ENCODE measurements around the gene RBMS3. TPM values are rescaled to one million over a fixed set of nuclear protein-coding genes. Genes with fewer than 3 reads are reported as not detected.
A peak's percentile ranks its signal among the peaks of the same experiment; 100 is the strongest.

Gene RBMS3
- total RNA-seq, 1 donor = 81.1 TPM

DNA sequence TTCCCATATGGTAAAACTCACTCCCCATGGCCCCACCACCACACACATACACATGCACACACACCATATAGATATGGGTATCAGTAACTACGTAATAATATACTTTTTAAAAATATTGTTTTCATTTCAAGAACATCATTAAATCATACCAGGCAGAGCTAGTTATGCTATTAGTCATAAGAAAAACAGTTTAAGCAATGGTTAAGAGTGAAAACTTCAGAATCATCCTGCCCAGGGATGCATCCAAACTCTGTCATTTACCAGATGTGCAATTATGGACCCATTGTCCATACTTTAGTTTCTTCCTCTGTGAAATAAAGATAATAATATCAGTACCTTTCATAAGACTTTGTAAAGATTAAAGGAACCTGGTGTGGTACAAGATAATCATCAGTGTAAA lies 608.3 kb downstream of the RBMS3 start:
- Histone ChIP-seq H3K36me3 (ENCODE audit: insufficient read depth, low read length) (no peaks in the 10 kb centered on the region), H3K27ac (ENCODE audit: low read depth, low read length) (peak overlapping the region; percentile 31), H4K20me1 (ENCODE audit: insufficient read depth, low read length) (no peaks in the 10 kb centered on the region), H3K4me2 (ENCODE audit: insufficient read depth, low read length) (no peak overlapping the region), H3K4me3 (ENCODE audit: insufficient read depth, low read length) (no peak overlapping the region), H3K4me1 (ENCODE audit: insufficient read depth, low read length) (peaks cover 19% of the 10 kb centered on the region), H2AFZ (ENCODE audit: low read length) (no peak overlapping the region), H3K9me3 (ENCODE audit: low read depth, low read length) (no peaks in the 10 kb centered on the region), H3K79me2 (ENCODE audit: insufficient read depth, low read length) (no peaks in the 10 kb centered on the region), H3K27me3 (ENCODE audit: insufficient read depth, low read length) (no peaks in the 10 kb centered on the region)
- TF ChIP-seq, protein P1, sequence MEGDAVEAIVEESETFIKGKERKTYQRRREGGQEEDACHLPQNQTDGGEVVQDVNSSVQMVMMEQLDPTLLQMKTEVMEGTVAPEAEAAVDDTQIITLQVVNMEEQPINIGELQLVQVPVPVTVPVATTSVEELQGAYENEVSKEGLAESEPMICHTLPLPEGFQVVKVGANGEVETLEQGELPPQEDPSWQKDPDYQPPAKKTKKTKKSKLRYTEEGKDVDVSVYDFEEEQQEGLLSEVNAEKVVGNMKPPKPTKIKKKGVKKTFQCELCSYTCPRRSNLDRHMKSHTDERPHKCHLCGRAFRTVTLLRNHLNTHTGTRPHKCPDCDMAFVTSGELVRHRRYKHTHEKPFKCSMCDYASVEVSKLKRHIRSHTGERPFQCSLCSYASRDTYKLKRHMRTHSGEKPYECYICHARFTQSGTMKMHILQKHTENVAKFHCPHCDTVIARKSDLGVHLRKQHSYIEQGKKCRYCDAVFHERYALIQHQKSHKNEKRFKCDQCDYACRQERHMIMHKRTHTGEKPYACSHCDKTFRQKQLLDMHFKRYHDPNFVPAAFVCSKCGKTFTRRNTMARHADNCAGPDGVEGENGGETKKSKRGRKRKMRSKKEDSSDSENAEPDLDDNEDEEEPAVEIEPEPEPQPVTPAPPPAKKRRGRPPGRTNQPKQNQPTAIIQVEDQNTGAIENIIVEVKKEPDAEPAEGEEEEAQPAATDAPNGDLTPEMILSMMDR (IDR thresholded peaks at IDR 0.05; ENCODE audit: extremely low read depth, low read depth, low read length) = no peak
- DNase-seq (ENCODE audit: insufficient read length, low spot score, missing footprints) = no peak

DNA sequence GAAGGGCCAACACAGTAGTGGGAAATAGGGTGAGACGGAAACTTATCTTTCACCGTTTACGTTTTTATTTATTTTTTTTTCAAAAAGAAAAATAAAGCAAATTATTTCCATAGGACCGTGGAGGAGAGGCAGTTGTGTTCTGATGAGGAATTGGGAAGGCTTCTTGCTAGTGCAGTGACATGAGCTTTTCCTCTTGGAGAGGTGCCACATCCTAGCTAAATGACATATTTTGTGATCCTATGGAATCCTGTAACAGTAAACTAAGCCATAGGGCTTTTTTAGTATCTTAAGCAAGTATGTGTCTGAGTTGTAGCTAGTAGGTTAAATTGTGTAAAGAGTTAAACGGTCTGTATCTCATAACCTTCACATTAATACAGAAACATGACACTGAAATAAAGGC lies 609.9 kb downstream of the RBMS3 start:
- DNase-seq (ENCODE audit: insufficient read length, low spot score, missing footprints) = no peak
- Histone ChIP-seq H3K4me1 (ENCODE audit: insufficient read depth, low read length) (peaks cover 19% of the 10 kb centered on the region), H4K20me1 (ENCODE audit: insufficient read depth, low read length) (no peaks in the 10 kb centered on the region), H2AFZ (ENCODE audit: low read length) (no peak overlapping the region), H3K27me3 (ENCODE audit: insufficient read depth, low read length) (no peaks in the 10 kb centered on the region), H3K4me2 (ENCODE audit: insufficient read depth, low read length) (no peak overlapping the region), H3K36me3 (ENCODE audit: insufficient read depth, low read length) (no peaks in the 10 kb centered on the region), H3K27ac (ENCODE audit: low read depth, low read length) (no peak overlapping the region), H3K9me3 (ENCODE audit: low read depth, low read length) (no peaks in the 10 kb centered on the region), H3K79me2 (ENCODE audit: insufficient read depth, low read length) (no peaks in the 10 kb centered on the region), H3K4me3 (ENCODE audit: insufficient read depth, low read length) (no peak overlapping the region)
- TF ChIP-seq, protein P1 (IDR thresholded peaks at IDR 0.05; ENCODE audit: extremely low read depth, low read depth, low read length) = no peak

DNA sequence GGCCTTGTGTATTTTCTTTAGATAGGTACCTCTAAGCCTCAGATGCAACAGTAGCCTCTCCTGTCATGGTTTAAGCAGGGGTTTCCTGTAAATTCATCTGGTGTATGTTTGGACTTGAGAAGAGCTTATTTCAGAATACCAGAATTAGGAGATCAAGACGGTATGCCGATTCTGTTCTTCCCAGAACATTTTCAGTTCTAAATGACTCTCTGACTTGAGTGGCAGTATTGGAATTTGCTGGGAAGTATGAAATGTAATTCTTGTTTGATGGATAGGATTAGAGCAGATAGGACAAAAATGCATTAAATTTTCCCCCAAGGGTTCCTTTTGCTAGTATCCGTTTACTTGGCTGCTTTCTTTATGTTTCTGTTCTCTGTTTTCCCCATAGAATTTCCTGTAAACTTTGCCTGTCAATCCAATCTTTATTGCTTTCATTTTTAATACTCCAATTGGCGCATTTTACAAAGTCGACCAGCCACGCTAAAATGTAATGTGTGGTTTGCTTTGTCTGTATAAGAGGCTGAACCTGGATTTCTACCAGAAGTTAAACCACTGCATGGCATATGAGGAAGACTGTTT lies 612.2 kb downstream of the RBMS3 start:
- Histone ChIP-seq H4K20me1 (ENCODE audit: insufficient read depth, low read length) (no peaks in the 10 kb centered on the region), H3K4me1 (ENCODE audit: insufficient read depth, low read length) (peaks cover 19% of the 10 kb centered on the region), H3K79me2 (ENCODE audit: insufficient read depth, low read length) (no peaks in the 10 kb centered on the region), H3K4me3 (ENCODE audit: insufficient read depth, low read length) (peak overlapping the region; percentile 42), H3K9me3 (ENCODE audit: low read depth, low read length) (no peaks in the 10 kb centered on the region), H3K36me3 (ENCODE audit: insufficient read depth, low read length) (no peaks in the 10 kb centered on the region), H2AFZ (ENCODE audit: low read length) (peak overlapping the region; percentile 51), H3K27me3 (ENCODE audit: insufficient read depth, low read length) (no peaks in the 10 kb centered on the region), H3K27ac (ENCODE audit: low read depth, low read length) (no peak overlapping the region), H3K4me2 (ENCODE audit: insufficient read depth, low read length) (peak overlapping the region; percentile 72)
- TF ChIP-seq, protein P1 (IDR thresholded peaks at IDR 0.05; ENCODE audit: extremely low read depth, low read depth, low read length) = no peak
- DNase-seq (ENCODE audit: insufficient read length, low spot score, missing footprints) = no peak

DNA sequence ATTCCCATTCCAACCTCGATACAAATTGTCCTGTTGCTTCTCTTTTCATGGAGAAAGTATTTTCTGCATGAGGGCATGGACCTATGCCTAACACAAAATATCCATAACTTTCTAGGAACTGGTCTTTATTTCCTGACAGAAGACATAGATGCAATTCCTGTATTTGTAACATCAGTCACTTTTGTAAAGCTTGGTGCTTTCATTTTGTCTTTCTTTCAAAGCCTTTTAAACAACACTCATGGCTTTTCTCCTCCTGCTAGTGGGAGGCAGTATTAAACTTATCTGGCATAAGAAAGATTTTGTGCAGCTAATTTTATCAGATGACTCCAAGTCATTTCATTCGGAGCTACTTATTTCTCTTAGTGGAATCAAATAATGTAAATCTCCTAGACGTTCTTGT lies 616.0 kb downstream of the RBMS3 start:
- Histone ChIP-seq H3K27ac (ENCODE audit: low read depth, low read length) (no peak overlapping the region), H3K4me3 (ENCODE audit: insufficient read depth, low read length) (no peak overlapping the region), H3K9me3 (ENCODE audit: low read depth, low read length) (no peaks in the 10 kb centered on the region), H3K4me1 (ENCODE audit: insufficient read depth, low read length) (no peaks in the 10 kb centered on the region), H4K20me1 (ENCODE audit: insufficient read depth, low read length) (no peaks in the 10 kb centered on the region), H3K79me2 (ENCODE audit: insufficient read depth, low read length) (no peaks in the 10 kb centered on the region), H2AFZ (ENCODE audit: low read length) (no peak overlapping the region), H3K36me3 (ENCODE audit: insufficient read depth, low read length) (no peaks in the 10 kb centered on the region), H3K4me2 (ENCODE audit: insufficient read depth, low read length) (no peak overlapping the region), H3K27me3 (ENCODE audit: insufficient read depth, low read length) (no peaks in the 10 kb centered on the region)
- TF ChIP-seq, protein P1 (IDR thresholded peaks at IDR 0.05; ENCODE audit: extremely low read depth, low read depth, low read length) = no peak
- no peak for DNase-seq (ENCODE audit: insufficient read length, low spot score, missing footprints)

All from osteoblast (primary cell).